Neural cell (in vitro differentiated cells): ENCODE results near the gene RNF213.

Source experiments
- EP300 ChIP-seq: fragments of 450-650 bp; conservative IDR thresholded peaks from 2 replicates; pipeline ENCODE4 v1.6.1; 2014; ENCODE audit warnings: antibody characterized with exemption, mild to moderate bottlenecking, moderate library complexity; ENCODE audit not compliant: poor library complexity, severe bottlenecking
- EZH2 ChIP-seq: fragments of 200-600, 300-800 bp; shearing (Covaris generic), sonication (generic); IDR thresholded peaks from 2 replicates; pipeline ENCODE4 v1.6.1; 2014; ENCODE audit warnings: antibody characterized with exemption, low read length, borderline replicate concordance, mild to moderate bottlenecking; ENCODE audit not compliant: insufficient read depth, poor library complexity, severe bottlenecking
- MXI1 ChIP-seq: fragments of 450-650 bp; conservative IDR thresholded peaks from 2 replicates; pipeline ENCODE4 v1.6.1; 2014; ENCODE audit warnings: antibody characterized with exemption, mild to moderate bottlenecking; ENCODE audit not compliant: poor library complexity, severe bottlenecking
- POLR2AphosphoS5 ChIP-seq: IDR thresholded peaks from 2 replicates; pipeline ENCODE4 v1.6.1; 2012
- SMC3 ChIP-seq: fragments of 450-650 bp; conservative IDR thresholded peaks from 2 replicates; pipeline ENCODE4 v1.6.1; 2014; ENCODE audit warnings: antibody characterized with exemption, mild to moderate bottlenecking, moderate library complexity; ENCODE audit not compliant: poor library complexity
- TAF1 ChIP-seq: IDR thresholded peaks from 2 replicates; pipeline ENCODE4 v1.6.1; 2012; ENCODE audit warnings: low read depth
- TF ChIP-seq, protein P1 (sequence below): fragments of 450-650 bp; IDR thresholded peaks from 2 replicates; pipeline ENCODE4 v1.5.1; 2014; ENCODE audit warnings: antibody characterized with exemption, mild to moderate bottlenecking, moderate library complexity; ENCODE audit not compliant: poor library complexity, severe bottlenecking
- TF ChIP-seq, protein P2 (sequence below): IDR thresholded peaks from 2 replicates; pipeline ENCODE4 v1.6.1; 2012; ENCODE audit warnings: borderline replicate concordance

DNA sequence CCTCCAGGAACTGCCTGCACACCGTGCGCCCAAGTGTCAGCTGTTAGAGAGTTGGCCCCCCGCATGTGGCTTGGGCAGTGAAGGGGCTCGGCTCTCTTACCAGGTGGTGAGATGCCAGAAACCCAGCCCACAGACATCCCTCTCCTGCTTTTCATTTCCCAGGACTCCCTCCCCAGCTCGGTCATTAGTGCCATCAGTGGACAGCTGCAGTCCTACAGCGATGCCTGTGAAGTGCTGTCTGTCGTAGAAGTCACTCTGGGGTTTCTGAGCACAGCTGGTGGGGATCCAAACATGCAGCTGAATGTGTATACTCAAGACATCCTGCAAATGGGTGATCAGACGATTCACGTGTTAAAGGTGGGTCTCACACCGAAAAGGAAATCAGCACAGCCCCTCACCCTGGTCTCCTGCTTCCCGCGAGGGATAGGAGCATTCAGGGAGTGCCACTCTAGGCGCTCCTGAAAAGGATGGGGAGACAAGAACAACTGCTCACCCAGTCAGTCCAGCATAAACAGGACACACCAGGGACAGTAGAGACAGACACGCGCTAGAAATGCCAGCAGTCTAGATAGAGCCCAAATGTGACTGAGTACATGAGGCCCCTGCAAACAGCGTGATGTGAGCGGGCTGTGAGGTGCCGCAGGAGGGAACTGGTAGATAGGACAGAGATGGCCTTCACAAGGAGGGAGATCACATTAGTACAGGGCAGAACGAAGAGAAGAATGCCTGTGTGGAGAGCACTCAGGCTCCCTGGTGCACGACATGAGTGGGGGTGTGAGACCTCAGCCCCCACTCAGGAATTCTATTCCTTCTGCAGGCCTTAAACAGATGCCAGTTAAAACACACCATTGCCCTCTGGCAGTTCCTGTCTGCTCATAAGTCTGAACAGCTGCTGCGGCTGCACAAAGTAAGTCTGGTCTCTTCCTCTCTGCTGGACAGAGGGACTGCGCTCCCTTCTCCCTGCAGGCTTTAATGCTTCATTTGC is 128.7 kb downstream of the RNF213 start:
- TF ChIP-seq, protein P1, sequence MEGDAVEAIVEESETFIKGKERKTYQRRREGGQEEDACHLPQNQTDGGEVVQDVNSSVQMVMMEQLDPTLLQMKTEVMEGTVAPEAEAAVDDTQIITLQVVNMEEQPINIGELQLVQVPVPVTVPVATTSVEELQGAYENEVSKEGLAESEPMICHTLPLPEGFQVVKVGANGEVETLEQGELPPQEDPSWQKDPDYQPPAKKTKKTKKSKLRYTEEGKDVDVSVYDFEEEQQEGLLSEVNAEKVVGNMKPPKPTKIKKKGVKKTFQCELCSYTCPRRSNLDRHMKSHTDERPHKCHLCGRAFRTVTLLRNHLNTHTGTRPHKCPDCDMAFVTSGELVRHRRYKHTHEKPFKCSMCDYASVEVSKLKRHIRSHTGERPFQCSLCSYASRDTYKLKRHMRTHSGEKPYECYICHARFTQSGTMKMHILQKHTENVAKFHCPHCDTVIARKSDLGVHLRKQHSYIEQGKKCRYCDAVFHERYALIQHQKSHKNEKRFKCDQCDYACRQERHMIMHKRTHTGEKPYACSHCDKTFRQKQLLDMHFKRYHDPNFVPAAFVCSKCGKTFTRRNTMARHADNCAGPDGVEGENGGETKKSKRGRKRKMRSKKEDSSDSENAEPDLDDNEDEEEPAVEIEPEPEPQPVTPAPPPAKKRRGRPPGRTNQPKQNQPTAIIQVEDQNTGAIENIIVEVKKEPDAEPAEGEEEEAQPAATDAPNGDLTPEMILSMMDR = no peak
- TF ChIP-seq TAF1 (no peak), EP300 (no peak), POLR2AphosphoS5 (no peak), SMC3 (no peak), MXI1 (no peak), EZH2 (no peak)
- TF ChIP-seq, protein P2, sequence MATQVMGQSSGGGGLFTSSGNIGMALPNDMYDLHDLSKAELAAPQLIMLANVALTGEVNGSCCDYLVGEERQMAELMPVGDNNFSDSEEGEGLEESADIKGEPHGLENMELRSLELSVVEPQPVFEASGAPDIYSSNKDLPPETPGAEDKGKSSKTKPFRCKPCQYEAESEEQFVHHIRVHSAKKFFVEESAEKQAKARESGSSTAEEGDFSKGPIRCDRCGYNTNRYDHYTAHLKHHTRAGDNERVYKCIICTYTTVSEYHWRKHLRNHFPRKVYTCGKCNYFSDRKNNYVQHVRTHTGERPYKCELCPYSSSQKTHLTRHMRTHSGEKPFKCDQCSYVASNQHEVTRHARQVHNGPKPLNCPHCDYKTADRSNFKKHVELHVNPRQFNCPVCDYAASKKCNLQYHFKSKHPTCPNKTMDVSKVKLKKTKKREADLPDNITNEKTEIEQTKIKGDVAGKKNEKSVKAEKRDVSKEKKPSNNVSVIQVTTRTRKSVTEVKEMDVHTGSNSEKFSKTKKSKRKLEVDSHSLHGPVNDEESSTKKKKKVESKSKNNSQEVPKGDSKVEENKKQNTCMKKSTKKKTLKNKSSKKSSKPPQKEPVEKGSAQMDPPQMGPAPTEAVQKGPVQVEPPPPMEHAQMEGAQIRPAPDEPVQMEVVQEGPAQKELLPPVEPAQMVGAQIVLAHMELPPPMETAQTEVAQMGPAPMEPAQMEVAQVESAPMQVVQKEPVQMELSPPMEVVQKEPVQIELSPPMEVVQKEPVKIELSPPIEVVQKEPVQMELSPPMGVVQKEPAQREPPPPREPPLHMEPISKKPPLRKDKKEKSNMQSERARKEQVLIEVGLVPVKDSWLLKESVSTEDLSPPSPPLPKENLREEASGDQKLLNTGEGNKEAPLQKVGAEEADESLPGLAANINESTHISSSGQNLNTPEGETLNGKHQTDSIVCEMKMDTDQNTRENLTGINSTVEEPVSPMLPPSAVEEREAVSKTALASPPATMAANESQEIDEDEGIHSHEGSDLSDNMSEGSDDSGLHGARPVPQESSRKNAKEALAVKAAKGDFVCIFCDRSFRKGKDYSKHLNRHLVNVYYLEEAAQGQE = no peak
